ENCODE data around the gene ZCCHC8.

ZCCHC8 gene

DNA sequence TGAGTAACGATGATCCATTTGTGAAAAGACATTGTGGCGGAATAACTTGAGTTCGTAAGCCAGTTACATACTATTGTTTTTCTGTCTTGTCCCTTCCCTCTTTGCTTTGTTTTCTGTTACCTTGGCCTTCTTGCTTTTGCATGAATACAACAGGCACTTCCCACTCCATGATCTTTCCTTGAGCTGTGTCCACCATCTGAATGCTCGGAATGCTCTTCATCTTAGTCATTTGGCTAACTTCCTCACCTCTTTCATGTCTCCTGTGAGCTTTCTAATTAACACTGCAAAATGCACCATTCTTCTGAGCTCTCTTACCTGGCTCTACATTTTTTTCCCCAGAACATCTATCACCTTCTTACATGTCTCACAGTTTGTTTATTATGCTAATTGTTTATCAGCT lies 36.3 kb upstream of the ZCCHC8 start:
- TF ChIP-seq, protein P1, sequence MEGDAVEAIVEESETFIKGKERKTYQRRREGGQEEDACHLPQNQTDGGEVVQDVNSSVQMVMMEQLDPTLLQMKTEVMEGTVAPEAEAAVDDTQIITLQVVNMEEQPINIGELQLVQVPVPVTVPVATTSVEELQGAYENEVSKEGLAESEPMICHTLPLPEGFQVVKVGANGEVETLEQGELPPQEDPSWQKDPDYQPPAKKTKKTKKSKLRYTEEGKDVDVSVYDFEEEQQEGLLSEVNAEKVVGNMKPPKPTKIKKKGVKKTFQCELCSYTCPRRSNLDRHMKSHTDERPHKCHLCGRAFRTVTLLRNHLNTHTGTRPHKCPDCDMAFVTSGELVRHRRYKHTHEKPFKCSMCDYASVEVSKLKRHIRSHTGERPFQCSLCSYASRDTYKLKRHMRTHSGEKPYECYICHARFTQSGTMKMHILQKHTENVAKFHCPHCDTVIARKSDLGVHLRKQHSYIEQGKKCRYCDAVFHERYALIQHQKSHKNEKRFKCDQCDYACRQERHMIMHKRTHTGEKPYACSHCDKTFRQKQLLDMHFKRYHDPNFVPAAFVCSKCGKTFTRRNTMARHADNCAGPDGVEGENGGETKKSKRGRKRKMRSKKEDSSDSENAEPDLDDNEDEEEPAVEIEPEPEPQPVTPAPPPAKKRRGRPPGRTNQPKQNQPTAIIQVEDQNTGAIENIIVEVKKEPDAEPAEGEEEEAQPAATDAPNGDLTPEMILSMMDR (IDR thresholded peaks at IDR 0.05; ENCODE audit: poor library complexity, severe bottlenecking), result no peak
- Histone ChIP-seq H3K27ac (ENCODE audit: poor library complexity, severe bottlenecking) (no peak overlapping the region), H3K27me3 (ENCODE audit: insufficient read depth, poor library complexity, severe bottlenecking) (no peaks in the 10 kb centered on the region), H3K36me3 (ENCODE audit: low read depth) (peaks cover 88% of the 10 kb centered on the region), H3K9me3 (ENCODE audit: severe bottlenecking) (no peaks in the 10 kb centered on the region), H3K4me3 (ENCODE audit: severe bottlenecking) (no peak overlapping the region), H3K4me1 (ENCODE audit: insufficient read depth, poor library complexity, severe bottlenecking) (no peaks in the 10 kb centered on the region)
- ATAC-seq (ENCODE audit: low read depth), result no peak
- DNase-seq (ENCODE audit: low spot score), result no peak

DNA sequence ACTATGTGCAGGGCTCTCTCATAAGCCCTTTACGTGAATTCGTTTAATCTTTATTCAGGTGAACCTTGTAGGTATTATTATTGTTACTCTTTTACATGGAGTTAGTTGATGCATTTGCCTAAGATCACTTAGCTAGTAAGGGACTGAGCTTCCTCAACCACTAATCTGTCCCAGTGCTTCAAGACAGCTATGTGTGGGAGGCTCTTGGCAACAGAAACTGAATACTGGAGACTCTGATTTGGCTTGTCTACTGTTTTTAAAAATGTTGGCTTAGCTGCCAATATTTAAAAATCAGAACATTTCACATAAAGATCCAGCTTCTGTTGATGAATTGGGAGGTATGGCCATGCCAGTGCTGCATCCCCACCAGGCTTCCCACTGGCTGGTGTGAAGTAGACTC lies 33.1 kb upstream of the ZCCHC8 start:
- H3K9me3 ChIP-seq (ENCODE audit: severe bottlenecking), result no peaks in the 10 kb centered on the region
- peaks cover 91% of the 10 kb centered on the region for H3K36me3 ChIP-seq (ENCODE audit: low read depth)
- no peak overlapping the region for H3K4me3 ChIP-seq (ENCODE audit: severe bottlenecking)
- ATAC-seq (ENCODE audit: low read depth) (no peak), DNase-seq (ENCODE audit: low spot score) (no peak)
- no peak overlapping the region for H3K27ac ChIP-seq (ENCODE audit: poor library complexity, severe bottlenecking)
- no peaks in the 10 kb centered on the region for H3K4me1 ChIP-seq (ENCODE audit: insufficient read depth, poor library complexity, severe bottlenecking)
- H3K27me3 ChIP-seq (ENCODE audit: insufficient read depth, poor library complexity, severe bottlenecking), result no peaks in the 10 kb centered on the region
- TF ChIP-seq, protein P1 (IDR thresholded peaks at IDR 0.05; ENCODE audit: poor library complexity, severe bottlenecking), result no peak

DNA sequence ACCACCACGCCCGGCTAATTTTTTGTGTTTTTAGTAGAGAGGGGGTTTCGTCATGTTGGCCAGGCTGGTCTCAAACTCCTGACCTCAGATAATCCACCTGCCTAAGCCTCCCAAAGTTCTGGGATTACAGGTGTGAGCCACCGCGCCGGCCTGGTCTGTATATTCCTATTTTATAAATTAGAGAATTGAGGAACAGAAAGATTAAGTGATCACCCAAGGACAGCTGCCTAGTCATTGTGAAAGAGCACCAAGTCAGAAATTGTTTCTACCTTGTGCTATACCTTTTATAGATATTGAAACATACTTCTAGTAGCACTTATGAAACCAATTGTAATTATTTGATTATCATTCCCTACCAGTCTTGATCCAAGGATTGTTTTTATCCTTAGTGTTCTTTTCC lies 28.3 kb upstream of the ZCCHC8 start:
- ATAC-seq (ENCODE audit: low read depth), result no peak
- peaks cover 75% of the 10 kb centered on the region for H3K36me3 ChIP-seq (ENCODE audit: low read depth)
- H3K27ac ChIP-seq (ENCODE audit: poor library complexity, severe bottlenecking), result no peak overlapping the region

DNA sequence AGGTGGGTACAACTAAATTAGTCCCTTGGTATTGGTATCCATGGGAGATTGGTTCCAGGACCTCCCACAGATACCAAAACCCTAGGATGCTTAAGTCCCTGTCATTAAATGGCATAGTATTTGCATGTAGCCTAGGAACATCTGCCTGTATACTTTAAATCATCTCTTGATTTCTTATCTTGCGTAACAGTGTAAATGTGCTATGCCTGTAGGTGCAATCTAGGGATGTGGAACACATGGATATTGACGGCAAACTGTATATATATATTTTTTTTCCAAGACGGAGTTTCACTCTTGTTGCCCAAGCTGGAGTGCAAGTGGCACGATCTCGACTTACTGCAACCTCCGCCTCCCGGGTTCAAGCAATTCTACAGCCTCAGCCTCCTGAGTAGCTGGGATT lies 27.9 kb upstream of the ZCCHC8 start:
- DNase-seq (ENCODE audit: low spot score) (no peak), ATAC-seq (ENCODE audit: low read depth) (no peak)
- peaks cover 17% of the 10 kb centered on the region for H3K4me1 ChIP-seq (ENCODE audit: insufficient read depth, poor library complexity, severe bottlenecking)
- no peaks in the 10 kb centered on the region for H3K27me3 ChIP-seq (ENCODE audit: insufficient read depth, poor library complexity, severe bottlenecking)
- H3K36me3 ChIP-seq (ENCODE audit: low read depth), result peaks cover 75% of the 10 kb centered on the region
- H3K4me3 ChIP-seq (ENCODE audit: severe bottlenecking), result peak overlapping the region; percentile 83
- TF ChIP-seq, protein P1 (IDR thresholded peaks at IDR 0.05; ENCODE audit: poor library complexity, severe bottlenecking), result no peak
- no peak overlapping the region for H3K27ac ChIP-seq (ENCODE audit: poor library complexity, severe bottlenecking)
- H3K9me3 ChIP-seq (ENCODE audit: severe bottlenecking), result no peaks in the 10 kb centered on the region

More for the DNA sequence above, 28.3 kb upstream of the ZCCHC8 start:
- Histone ChIP-seq H3K4me1 (ENCODE audit: insufficient read depth, poor library complexity, severe bottlenecking) (peaks cover 13% of the 10 kb centered on the region), H3K4me3 (ENCODE audit: severe bottlenecking) (no peak overlapping the region), H3K27me3 (ENCODE audit: insufficient read depth, poor library complexity, severe bottlenecking) (no peaks in the 10 kb centered on the region), H3K9me3 (ENCODE audit: severe bottlenecking) (no peaks in the 10 kb centered on the region)
- TF ChIP-seq, protein P1 (IDR thresholded peaks at IDR 0.05; ENCODE audit: poor library complexity, severe bottlenecking), result no peak
- DNase-seq (ENCODE audit: low spot score), result no peak

DNA sequence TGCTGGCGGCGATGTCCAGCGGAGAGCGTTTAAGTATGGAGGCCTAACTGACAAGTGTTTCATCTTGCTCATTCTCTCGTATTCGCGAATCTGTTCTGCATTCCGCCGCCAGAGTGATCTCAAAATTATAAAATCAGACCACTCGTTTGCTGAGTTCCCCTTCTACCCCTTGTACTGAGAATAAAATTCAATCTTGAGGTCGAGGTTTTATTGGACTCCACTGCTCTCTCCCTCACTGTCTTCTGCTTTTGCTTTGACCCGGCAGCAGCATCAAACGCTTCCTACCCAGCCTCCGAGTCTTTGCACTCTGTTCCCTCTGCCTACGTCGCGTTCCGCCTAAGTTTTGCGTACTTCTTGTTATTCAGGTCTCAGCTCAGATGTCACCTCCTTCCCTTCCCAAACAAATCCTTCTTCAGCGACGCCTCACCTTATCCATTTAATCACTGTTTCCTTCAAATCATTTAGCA lies 26.8 kb upstream of the ZCCHC8 start:
- ATAC-seq (ENCODE audit: low read depth), result peak; percentile 10
- Histone ChIP-seq H3K4me1 (ENCODE audit: insufficient read depth, poor library complexity, severe bottlenecking) (peaks cover 27% of the 10 kb centered on the region), H3K36me3 (ENCODE audit: low read depth) (peaks cover 75% of the 10 kb centered on the region), H3K4me3 (ENCODE audit: severe bottlenecking) (peak overlapping the region; percentile 83), H3K27ac (ENCODE audit: poor library complexity, severe bottlenecking) (peak overlapping the region; percentile 84), H3K27me3 (ENCODE audit: insufficient read depth, poor library complexity, severe bottlenecking) (no peaks in the 10 kb centered on the region), H3K9me3 (ENCODE audit: severe bottlenecking) (no peaks in the 10 kb centered on the region)
- DNase-seq (ENCODE audit: low spot score), result no peak
- TF ChIP-seq, protein P1 (IDR thresholded peaks at IDR 0.05; ENCODE audit: poor library complexity, severe bottlenecking), result no peak
